ENCODE measurements around the gene TMEM140. TPM values are rescaled to one million over a fixed set of nuclear protein-coding genes. Genes with fewer than 3 reads are reported as not detected.
A peak's percentile ranks its signal among the peaks of the same experiment; 100 is the strongest.

The TMEM140 gene
- total and polyA plus RNA-seq, 9 of the 15 experiments (the other 6 are each of a cell fraction or from before 2014, with no cell fraction given): 0.03 to 0.82 (median 0.23) TPM

GRCh38 chr7:135170274-135170997, 22.6 kb downstream of the TMEM140 start, which contains the start of gene CYREN (continued):
- TF ChIP-seq, protein P1, sequence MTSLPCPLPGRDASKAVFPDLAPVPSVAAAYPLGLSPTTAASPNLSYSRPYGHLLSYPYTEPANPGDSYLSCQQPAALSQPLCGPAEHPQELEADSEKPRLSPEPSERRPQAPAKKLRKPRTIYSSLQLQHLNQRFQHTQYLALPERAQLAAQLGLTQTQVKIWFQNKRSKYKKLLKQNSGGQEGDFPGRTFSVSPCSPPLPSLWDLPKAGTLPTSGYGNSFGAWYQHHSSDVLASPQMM (CRISPR knock-in tag; IDR thresholded peaks at IDR 0.05): no peak
- TF ChIP-seq HNRNPL (IDR thresholded peaks at IDR 0.05; ENCODE audit: low read depth, low read length) (peak; percentile 96; the same call in 1 of the 2 replicates), PHTF2 (CRISPR knock-in tag; IDR thresholded peaks at IDR 0.05) (no peak), KLF16 (IDR thresholded peaks at IDR 0.05) (no peak), ZNF274 (IDR thresholded peaks at IDR 0.05; ENCODE audit: borderline replicate concordance, low read depth, low read length) (no peak), RBM22 (IDR thresholded peaks at IDR 0.05; ENCODE audit: low read depth, low read length, poor library complexity, severe bottlenecking) (peak; percentile 94), TAF1 (IDR thresholded peaks at IDR 0.05; ENCODE audit: control insufficient read depth, extremely low read depth, insufficient read depth, low read length, severe bottlenecking) (peak; percentile 93), SOX6 (IDR thresholded peaks at IDR 0.05) (peak; percentile 79; the same call in 1 of the 2 replicates), CHD7 (IDR thresholded peaks at IDR 0.05; ENCODE audit: low read depth, low read length) (no peak), RBM34 (IDR thresholded peaks at IDR 0.05; ENCODE audit: borderline replicate concordance, insufficient read depth, low read length) (peak; percentile 97; the same call in 1 of the 2 replicates)
- TF ChIP-seq, protein P2, sequence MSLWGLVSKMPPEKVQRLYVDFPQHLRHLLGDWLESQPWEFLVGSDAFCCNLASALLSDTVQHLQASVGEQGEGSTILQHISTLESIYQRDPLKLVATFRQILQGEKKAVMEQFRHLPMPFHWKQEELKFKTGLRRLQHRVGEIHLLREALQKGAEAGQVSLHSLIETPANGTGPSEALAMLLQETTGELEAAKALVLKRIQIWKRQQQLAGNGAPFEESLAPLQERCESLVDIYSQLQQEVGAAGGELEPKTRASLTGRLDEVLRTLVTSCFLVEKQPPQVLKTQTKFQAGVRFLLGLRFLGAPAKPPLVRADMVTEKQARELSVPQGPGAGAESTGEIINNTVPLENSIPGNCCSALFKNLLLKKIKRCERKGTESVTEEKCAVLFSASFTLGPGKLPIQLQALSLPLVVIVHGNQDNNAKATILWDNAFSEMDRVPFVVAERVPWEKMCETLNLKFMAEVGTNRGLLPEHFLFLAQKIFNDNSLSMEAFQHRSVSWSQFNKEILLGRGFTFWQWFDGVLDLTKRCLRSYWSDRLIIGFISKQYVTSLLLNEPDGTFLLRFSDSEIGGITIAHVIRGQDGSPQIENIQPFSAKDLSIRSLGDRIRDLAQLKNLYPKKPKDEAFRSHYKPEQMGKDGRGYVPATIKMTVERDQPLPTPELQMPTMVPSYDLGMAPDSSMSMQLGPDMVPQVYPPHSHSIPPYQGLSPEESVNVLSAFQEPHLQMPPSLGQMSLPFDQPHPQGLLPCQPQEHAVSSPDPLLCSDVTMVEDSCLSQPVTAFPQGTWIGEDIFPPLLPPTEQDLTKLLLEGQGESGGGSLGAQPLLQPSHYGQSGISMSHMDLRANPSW (CRISPR knock-in tag; IDR thresholded peaks at IDR 0.05): no peak

Measured in K562 (cell line).